Activated CD8-positive, alpha-beta memory T cell treated with anti-CD3 and anti-CD28 coated beads, Interleukin-2, amount 50 U/mL, for 24 hours (primary cell): ENCODE results near the gene VRK3.

Experiments
- DNase-seq: peaks from one replicate; pipeline ENCODE4 v3.0.0-alpha.2; 2020; ENCODE audit errors: extremely low read depth

Gene VRK3

DNA sequence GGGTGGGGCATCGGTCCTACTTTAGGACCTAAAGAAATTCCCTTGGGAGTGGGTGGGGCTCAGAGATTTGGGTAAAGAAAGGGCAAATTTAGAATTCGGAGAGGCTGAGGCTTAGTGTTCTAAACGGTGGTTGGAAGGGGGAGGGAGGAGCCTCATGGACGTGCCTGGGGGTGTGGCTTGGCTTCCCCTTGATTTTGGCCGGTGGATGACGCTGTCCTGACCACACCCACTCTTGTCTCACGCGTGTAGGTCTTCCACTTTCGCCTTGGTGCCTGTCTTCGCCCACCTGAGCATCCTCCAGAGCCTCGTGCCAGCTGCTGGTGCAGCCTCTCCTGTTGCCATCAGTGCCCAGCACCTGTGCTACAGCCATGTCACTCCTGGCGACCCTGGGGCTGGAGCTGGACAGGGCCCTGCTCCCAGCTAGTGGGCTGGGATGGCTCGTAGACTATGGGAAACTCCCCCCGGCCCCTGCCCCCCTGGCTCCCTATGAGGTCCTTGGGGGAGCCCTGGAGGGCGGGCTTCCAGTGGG, 94.6 kb downstream of the VRK3 start:
- DNase-seq, result no peak

GRCh38 chr19:49929611-49930482, 95.3 kb downstream of the VRK3 start:
- peak; percentile 81 for DNase-seq

DNA sequence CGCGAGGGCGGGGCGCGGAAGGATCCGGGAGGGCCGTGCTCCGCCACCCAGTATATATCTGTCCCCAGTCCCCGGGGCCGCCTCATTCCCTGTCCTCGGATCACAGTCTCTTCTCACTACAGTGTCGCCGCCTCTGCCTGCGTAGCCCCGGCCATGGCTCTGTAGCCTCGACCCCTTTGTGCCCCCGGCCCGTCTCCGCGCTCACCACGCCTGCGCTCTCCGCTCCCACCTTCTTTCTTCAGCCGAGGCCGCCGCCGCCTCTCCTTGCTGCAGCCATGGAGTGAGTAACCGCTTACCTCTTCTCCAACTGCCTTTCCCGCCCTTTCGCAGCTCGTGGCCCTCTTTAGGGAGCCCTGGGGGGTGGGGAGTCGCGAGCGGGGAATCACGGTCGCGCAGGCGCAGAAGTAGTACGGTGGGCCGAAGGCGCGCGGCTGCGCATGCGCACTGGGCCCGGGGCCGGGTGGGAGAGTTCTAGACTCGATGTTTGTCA, 96.0 kb downstream of the VRK3 start, which contains the start of the genes ATF5 and NUP62:
Gene ATF5, plus strand, starts transcription at position 85 of the 490 bp plus-strand sequence. CDS start 1,646 bp downstream, outside the sequence.
Gene NUP62, minus strand, starts transcription at position 384 of the 490 bp plus-strand sequence. CDS start 19,697 bp downstream, outside the sequence.
- DNase-seq, result peak; percentile 74

DNA sequence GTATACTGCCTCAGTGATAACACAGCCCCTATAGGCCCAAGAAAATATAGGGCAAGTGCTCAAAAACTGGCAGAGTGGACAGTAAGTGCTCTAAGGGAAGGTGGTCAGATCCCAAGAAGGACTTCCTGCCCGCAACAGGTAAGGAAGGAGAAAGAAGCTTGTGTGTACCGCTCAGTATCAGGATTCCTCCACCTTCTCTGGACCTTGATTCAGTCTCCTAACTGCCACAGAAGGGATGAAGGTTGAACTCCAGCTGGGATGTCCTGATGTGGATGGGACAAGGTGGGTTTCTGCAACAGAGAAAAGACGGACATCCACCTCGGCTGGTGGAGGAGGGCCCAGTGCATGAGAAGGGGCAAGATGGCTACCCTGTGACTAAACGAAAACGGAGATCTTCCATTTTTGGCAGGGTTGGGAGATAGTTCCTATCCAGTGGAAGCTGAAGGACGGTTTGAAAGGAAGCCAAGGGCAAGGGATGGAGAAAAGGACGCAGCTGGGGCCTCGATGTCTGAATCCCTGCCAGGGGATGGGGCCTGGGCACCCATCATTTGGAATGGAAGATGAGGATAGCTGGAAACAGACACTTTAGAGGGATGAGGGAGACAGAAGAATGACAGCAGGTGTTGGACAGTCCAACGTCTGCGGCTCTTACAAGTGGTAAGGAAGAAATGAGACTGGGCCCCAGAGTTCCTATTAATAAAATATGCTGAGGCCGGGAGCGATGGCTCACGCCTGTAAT, 97.5 kb downstream of the VRK3 start:
- no peak for DNase-seq

DNA sequence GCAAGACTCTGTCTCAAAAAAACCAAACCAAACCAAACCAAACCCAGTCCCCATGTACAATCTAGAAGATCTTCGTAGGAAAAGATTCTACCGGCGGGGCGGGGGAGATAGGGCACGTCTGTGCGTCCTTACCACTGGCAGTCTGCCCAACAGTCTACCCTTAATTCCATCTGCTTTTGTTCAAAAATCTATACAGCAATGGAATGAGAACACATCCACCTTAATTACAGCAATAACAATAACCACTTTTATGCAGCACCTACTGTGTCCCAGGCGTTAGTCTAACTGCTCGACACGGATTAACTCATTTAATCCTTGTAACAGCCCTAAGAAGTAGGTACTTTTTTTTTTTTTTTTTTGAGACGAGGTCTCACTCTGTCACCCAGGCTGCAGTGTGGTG, 98.7 kb downstream of the VRK3 start:
- DNase-seq, result no peak
